Stimulated activated CD8-positive, alpha-beta memory T cell treated with anti-CD3 and anti-CD28 coated beads, Interleukin-7, amount 100 ng/mL, for 48 hours (primary cell): ENCODE data around the gene MED25.

ENCODE experiments used
- DNase-seq, 2 donors: peaks; one replicate each; pipeline ENCODE4 v3.0.0-alpha.2; 2020; ENCODE audit warnings: low read depth in 1 of 2; ENCODE audit errors: extremely low read depth in 1 of 2

MED25 gene

GRCh38 chr19:49798574-49798973, 19.5 kb upstream of the MED25 start:
- no peak for DNase-seq

GRCh38 chr19:49799271-49799797, 18.8 kb upstream of the MED25 start:
- DNase-seq: no peak

DNA sequence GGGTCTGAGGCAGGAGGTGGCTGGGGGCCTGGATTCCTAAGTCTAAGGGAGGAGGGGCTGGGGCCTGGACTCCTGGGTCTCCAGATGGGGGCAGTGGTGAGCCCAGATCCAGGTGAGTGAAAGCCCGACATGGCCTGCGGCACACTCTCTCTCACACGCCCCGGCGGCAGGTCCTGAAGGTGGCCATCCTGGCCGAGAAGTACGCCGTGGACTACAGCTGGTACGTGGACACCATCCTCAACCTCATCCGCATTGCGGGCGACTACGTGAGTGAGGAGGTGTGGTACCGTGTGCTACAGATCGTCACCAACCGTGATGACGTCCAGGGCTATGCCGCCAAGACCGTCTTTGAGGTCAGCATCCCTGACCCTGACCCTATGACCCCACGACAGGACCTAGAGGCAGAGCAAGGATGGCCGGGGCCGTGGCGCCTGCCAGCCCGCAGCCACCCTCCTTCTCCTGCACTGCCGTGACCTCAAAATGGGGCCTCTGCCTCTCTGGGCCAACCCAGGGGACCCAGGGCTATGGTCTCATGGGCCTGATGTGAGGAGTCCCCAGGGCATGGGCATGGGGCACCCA, 18.2 kb upstream of the MED25 start:
- DNase-seq: no peak

GRCh38 chr19:49800771-49801170, 17.3 kb upstream of the MED25 start:
- DNase-seq: no peak

GRCh38 chr19:49801401-49801888, 16.6 kb upstream of the MED25 start:
- DNase-seq: no peak

GRCh38 chr19:49801966-49802661, 16.0 kb upstream of the MED25 start:
- no peak for DNase-seq

GRCh38 chr19:49802836-49803528, 15.1 kb upstream of the MED25 start:
- no peak for DNase-seq

- no peak for DNase-seq
These were observed 14.6 kb upstream of the MED25 start for GRCh38 chr19:49803529-49803856.

DNA sequence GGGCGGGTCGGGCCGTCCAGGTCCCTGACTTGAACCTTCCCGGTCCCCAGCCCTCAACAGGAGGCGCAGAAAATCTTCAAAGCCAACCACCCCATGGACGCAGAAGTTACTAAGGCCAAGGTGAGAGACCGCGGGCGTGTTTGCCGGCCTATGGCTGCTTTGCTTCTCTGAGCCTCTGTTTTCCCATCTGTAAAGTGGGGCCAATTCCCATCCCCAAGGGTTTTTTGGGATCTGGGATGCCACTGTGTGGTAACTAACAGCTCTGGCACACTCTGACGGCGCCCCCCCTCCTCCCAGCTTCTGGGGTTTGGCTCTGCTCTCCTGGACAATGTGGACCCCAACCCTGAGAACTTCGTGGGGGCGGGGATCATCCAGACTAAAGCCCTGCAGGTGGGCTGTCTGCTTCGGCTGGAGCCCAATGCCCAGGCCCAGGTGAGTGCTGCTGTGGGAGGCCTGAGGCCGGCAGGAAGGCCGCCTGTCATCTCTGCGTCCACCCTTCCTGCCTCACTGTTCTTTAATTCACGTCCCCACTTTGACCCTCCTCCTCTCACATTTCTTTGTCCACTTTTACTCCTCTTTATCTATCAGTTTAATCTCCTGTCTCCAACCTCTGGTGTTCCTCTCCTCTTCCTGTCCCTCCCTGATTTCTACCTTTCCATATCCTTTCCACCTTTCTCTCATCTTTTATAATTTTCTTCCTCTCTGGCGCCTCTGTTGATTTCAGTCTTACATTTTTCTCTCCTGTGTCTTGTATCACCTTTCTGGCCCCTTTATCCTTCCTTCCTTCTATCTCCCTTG, 12.1 kb upstream of the MED25 start:
- DNase-seq: no peak

GRCh38 chr19:49806620-49806959, 11.5 kb upstream of the MED25 start:
- no peak for DNase-seq

GRCh38 chr19:49807058-49807903, 10.8 kb upstream of the MED25 start:
- no peak for DNase-seq

GRCh38 chr19:49807904-49808675, 10.0 kb upstream of the MED25 start:
- DNase-seq: no peak

DNA sequence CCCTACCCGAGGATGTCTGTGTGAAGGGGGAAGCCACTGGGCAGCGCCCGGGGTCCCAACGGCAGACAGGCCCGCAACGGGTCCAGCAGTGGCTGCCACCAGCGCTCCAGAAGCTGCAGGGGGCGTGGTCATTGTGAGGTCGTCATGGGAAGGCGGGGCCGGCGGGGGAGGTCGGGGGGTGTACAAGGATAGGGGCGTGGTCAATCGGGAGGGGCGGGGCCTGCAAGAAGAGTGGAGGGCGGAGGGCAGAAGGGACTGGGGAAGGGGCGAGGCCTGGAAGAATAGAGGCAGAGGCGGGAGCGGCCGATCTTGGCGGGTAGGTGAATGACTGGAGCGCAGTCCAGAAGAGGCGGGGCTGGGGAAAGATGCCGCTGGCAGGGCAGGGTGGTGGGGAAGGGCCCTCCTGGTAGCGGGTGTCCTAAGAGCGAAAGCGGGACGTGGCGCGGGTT, 9.4 kb upstream of the MED25 start:
- DNase-seq: peak; percentile 50 to 77

- DNase-seq: no peak
These were observed 8.7 kb upstream of the MED25 start for GRCh38 chr19:49809160-49809940.

GRCh38 chr19:49809941-49810389, 8.1 kb upstream of the MED25 start:
- no peak for DNase-seq

- no peak for DNase-seq
These were observed 6.8 kb upstream of the MED25 start for GRCh38 chr19:49811328-49811727.

- DNase-seq: no peak
These were observed 5.6 kb upstream of the MED25 start for GRCh38 chr19:49812452-49812996.
